ENCODE measurements around the gene LAMP1.

- no peak for TF ChIP-seq CTCF (IDR thresholded peaks at IDR 0.05; ENCODE audit: low read depth, low read length, poor library complexity, severe bottlenecking)
- TF ChIP-seq EZH2phosphoT487 (IDR thresholded peaks at IDR 0.05; ENCODE audit: borderline replicate concordance, low read length), result no peak
These were observed 54.5 kb downstream of the LAMP1 start for GRCh38 chr13:113351514-113352026.

Data from DOHH2 (cell line).